IgD-negative memory B cell (primary cell): ENCODE results near the gene MYH11. TPM values are rescaled to one million over a fixed set of nuclear protein-coding genes. Genes with fewer than 3 reads are reported as not detected.

ENCODE experiments used
- H3K27ac Mint-ChIP-seq, 3 donors: one replicate each; pipeline ENCODE4 v1.8.0; 2020 to 2022; ENCODE audit warnings: mild to moderate bottlenecking in 3 of 3, mixed read lengths in 3 of 3, moderate library complexity in 1 of 3
- H3K27me3 Mint-ChIP-seq: one replicate; pipeline ENCODE4 v1.8.0; 2021; ENCODE audit warnings: mixed read lengths
- H3K36me3 Mint-ChIP-seq: one replicate; pipeline ENCODE4 v1.8.0; 2020; ENCODE audit warnings: mild to moderate bottlenecking, mixed read lengths
- H3K4me1 Mint-ChIP-seq, 3 donors: one replicate each; pipeline ENCODE4 v1.8.0; 2020 to 2022; ENCODE audit warnings: mixed read lengths in 3 of 3, mild to moderate bottlenecking in 1 of 3
- H3K4me3 Mint-ChIP-seq, 4 donors: one replicate each; pipeline ENCODE4 v1.8.0; 2020 to 2022; ENCODE audit warnings: mild to moderate bottlenecking in 4 of 4, mixed read lengths in 4 of 4, moderate library complexity in 3 of 4
- H3K9me3 Mint-ChIP-seq, 3 donors: one replicate each; pipeline ENCODE4 v1.8.0; 2020 to 2021; ENCODE audit warnings: mixed read lengths in 3 of 3, mild to moderate bottlenecking in 1 of 3
- polyA plus RNA-seq: library from polyadenylated mRNA; unstranded; fragments of 300-500 nt; fragmentation: Illumina TruSeq; gene quantifications from one replicate; pipeline ENCODE4 v1.2.3, GENCODE V29; 2021

MYH11 gene
- polyA plus RNA-seq, 1 donor from 2014 or later: 3.9 TPM

DNA sequence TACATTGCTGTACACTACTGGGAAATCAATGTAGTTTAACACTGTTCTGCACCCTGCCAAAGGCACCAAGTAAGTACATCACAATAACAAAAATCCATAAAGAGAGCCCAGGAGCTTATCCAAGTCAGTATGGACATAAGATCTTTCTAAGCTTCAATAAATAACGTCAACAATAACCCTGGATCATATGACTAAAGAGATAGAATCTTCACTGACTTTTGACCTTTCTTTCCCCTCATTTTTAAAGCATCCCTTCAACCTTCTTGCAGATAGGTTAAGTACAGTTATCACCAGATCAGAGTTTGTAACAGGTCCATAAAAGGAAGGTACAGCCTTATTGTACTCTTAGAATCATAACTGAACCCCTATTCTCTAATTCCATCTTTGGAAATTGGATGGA, 29.2 kb upstream of the MYH11 start:
- Mint-ChIP-seq H3K4me3 (peak overlapping the region; percentile 8 to 85 (median 58)), H3K36me3 (no peaks in the 10 kb centered on the region), H3K4me1 (peaks cover 25 to 26% (median 26%) of the 10 kb centered on the region in 3 donors), H3K9me3 (no peaks in the 10 kb centered on the region), H3K27me3 (peaks cover 3% of the 10 kb centered on the region), H3K27ac (peak overlapping the region in 2 of 3 donors; percentile 71 to 90)

DNA sequence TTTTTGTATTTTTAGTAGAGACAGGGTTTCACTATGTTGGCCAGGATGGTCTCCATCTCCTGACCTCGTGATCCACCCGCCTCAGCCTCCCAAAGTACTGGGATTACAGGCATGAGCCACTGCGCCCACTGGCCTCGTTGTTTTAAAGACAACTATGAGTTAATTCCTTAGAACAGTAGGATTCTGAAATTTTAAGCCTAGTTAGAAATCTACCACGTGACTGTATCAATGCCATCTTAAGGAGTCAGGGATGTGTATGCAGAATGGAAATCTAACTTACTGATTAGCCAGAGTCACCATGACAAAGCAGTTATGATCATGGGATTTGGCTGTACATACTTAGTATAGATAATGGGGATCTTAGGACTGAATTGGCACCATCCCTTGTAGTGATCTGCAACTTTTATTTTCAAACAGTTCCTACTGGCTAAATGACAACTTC, 28.8 kb upstream of the MYH11 start:
- Mint-ChIP-seq H3K27ac (peak overlapping the region in 1 of 3 donors; percentile 90), H3K4me1 (peaks cover 25 to 26% (median 26%) of the 10 kb centered on the region in 3 donors), H3K36me3 (no peaks in the 10 kb centered on the region), H3K9me3 (no peaks in the 10 kb centered on the region), H3K4me3 (peak overlapping the region in 1 of 4 donors; percentile 85), H3K27me3 (peaks cover 3% of the 10 kb centered on the region)

- Mint-ChIP-seq H3K27ac (no peak overlapping the region), H3K4me1 (peaks cover 17% of the 10 kb centered on the region in 3 donors), H3K4me3 (no peak overlapping the region)
Measured at GRCh38 chr16:15882563-15882962, 25.7 kb upstream of the MYH11 start.

GRCh38 chr16:15881794-15882379, 25.1 kb upstream of the MYH11 start:
- H3K4me3 Mint-ChIP-seq: no peak overlapping the region
- no peaks in the 10 kb centered on the region for H3K36me3 Mint-ChIP-seq
- no peaks in the 10 kb centered on the region for H3K9me3 Mint-ChIP-seq
- peaks cover 12 to 13% (median 13%) of the 10 kb centered on the region in 3 donors for H3K4me1 Mint-ChIP-seq
- no peak overlapping the region for H3K27ac Mint-ChIP-seq
- no peaks in the 10 kb centered on the region for H3K27me3 Mint-ChIP-seq

More at GRCh38 chr16:15882563-15882962, 25.7 kb upstream of the MYH11 start:
- Mint-ChIP-seq H3K9me3 (no peaks in the 10 kb centered on the region), H3K27me3 (no peaks in the 10 kb centered on the region), H3K36me3 (no peaks in the 10 kb centered on the region)

- no peaks in the 10 kb centered on the region for H3K9me3 Mint-ChIP-seq
- H3K4me1 Mint-ChIP-seq: peaks cover 3 to 4% (median 4%) of the 10 kb centered on the region in 3 donors
- H3K36me3 Mint-ChIP-seq: no peaks in the 10 kb centered on the region
- H3K4me3 Mint-ChIP-seq: no peak overlapping the region
- H3K27me3 Mint-ChIP-seq: no peaks in the 10 kb centered on the region
- no peak overlapping the region for H3K27ac Mint-ChIP-seq
Measured at GRCh38 chr16:15880434-15881308, 23.8 kb upstream of the MYH11 start.

DNA sequence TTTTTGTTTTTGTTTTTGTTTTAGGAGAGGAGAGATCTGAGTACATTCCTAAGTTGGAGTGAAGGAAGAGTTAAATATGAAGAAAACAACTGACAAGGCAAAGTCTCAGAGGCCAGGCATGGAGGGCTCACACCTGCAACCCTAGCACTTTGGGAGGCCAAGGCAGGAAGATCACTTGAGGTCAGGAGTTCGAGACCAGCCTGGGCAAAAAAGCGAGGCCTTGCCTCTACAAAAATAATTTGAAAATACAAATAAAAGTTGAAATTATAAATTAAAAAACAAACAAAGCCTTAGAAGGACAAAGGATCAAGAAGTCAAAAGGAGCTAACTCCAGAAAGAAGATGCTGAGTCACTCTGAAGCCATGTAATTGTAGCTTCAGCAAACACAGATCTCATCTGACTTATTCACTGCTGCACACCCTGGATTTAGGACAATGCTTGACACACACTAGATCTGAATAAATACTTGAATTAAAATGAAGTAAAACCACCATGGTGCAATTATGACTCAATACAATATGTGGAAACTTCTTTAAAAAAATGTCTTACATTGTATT, 22.5 kb upstream of the MYH11 start:
- Mint-ChIP-seq H3K4me3 (peak overlapping the region in 1 of 4 donors; percentile 17), H3K36me3 (no peaks in the 10 kb centered on the region), H3K27me3 (no peaks in the 10 kb centered on the region), H3K4me1 (peaks cover 0 to 2% (median 2%) of the 10 kb centered on the region in 3 donors), H3K9me3 (no peaks in the 10 kb centered on the region), H3K27ac (no peak overlapping the region)

DNA sequence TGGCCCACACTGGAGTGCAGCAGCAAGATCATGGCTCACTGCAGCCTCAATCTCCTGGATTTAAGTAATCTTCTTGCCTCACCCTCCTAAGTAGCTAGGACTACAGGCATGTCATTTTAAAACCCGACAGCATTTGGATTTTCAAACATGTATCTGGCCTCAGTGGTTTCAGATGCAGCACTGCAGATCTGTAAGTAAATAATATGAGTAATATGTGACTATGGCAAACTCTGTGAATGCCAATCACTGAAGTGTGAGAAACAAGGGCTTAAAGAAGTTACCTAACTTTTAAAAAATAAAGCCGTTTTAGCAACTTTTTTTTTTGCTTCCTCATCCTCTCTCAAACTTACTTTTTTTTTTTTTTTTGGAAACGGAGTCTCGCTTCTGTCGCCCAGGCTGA, 19.7 kb upstream of the MYH11 start:
- Mint-ChIP-seq H3K36me3 (peaks cover 1% of the 10 kb centered on the region), H3K4me1 (peaks cover 0 to 2% (median 2%) of the 10 kb centered on the region in 3 donors), H3K4me3 (no peak overlapping the region), H3K27me3 (no peaks in the 10 kb centered on the region), H3K27ac (no peak overlapping the region), H3K9me3 (no peaks in the 10 kb centered on the region)

- Mint-ChIP-seq H3K27ac (peak overlapping the region in 1 of 3 donors; percentile 25), H3K4me3 (no peak overlapping the region), H3K36me3 (peaks cover 1% of the 10 kb centered on the region), H3K27me3 (no peaks in the 10 kb centered on the region), H3K4me1 (peaks cover 0 to 2% (median 0%) of the 10 kb centered on the region in 3 donors), H3K9me3 (no peaks in the 10 kb centered on the region)
Measured at GRCh38 chr16:15874745-15875314, 18.0 kb upstream of the MYH11 start.

- Mint-ChIP-seq H3K36me3 (peaks cover 1% of the 10 kb centered on the region), H3K27me3 (no peaks in the 10 kb centered on the region), H3K9me3 (no peaks in the 10 kb centered on the region), H3K27ac (no peak overlapping the region), H3K4me1 (no peaks in the 10 kb centered on the region), H3K4me3 (no peak overlapping the region)
Measured at GRCh38 chr16:15873737-15874136, 16.9 kb upstream of the MYH11 start.

- Mint-ChIP-seq H3K4me1 (no peaks in the 10 kb centered on the region), H3K27ac (no peak overlapping the region), H3K36me3 (peaks cover 1% of the 10 kb centered on the region), H3K27me3 (no peaks in the 10 kb centered on the region), H3K9me3 (no peaks in the 10 kb centered on the region), H3K4me3 (no peak overlapping the region)
Measured at GRCh38 chr16:15873301-15873700, 16.5 kb upstream of the MYH11 start.

GRCh38 chr16:15870011-15870410, 13.2 kb upstream of the MYH11 start:
- Mint-ChIP-seq H3K36me3 (peaks cover 4% of the 10 kb centered on the region), H3K27me3 (no peaks in the 10 kb centered on the region), H3K27ac (peak overlapping the region in 1 of 3 donors; percentile 89), H3K4me3 (no peak overlapping the region), H3K4me1 (peaks cover 0 to 2% (median 0%) of the 10 kb centered on the region in 3 donors), H3K9me3 (no peaks in the 10 kb centered on the region)

- no peak overlapping the region for H3K4me3 Mint-ChIP-seq
- H3K36me3 Mint-ChIP-seq: peaks cover 3% of the 10 kb centered on the region
- peaks cover 0 to 2% (median 0%) of the 10 kb centered on the region in 3 donors for H3K4me1 Mint-ChIP-seq
- H3K9me3 Mint-ChIP-seq: no peaks in the 10 kb centered on the region
- H3K27me3 Mint-ChIP-seq: no peaks in the 10 kb centered on the region
- H3K27ac Mint-ChIP-seq: no peak overlapping the region
Measured at GRCh38 chr16:15866451-15866850, 9.6 kb upstream of the MYH11 start.

DNA sequence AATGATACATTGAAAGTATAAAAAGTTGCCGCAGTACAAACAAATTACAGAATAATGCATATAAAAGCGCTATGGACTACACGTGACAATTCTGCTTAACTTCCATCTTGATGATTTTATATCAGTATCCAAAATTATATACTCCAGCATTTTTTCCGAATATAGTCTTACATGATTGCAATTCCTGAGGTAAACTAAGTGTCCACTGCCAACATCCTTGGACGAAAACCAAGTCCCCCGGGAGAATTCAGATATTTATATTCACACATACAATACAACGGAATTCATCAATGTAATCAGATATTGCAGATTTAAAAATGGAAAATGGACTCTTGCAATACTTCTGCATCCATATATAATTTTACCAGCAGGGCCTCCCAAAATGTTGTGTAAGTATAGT, 8.9 kb upstream of the MYH11 start:
- Mint-ChIP-seq H3K27me3 (no peaks in the 10 kb centered on the region), H3K4me1 (peaks cover 0 to 2% (median 0%) of the 10 kb centered on the region in 3 donors), H3K27ac (no peak overlapping the region), H3K4me3 (no peak overlapping the region), H3K9me3 (no peaks in the 10 kb centered on the region), H3K36me3 (peaks cover 3% of the 10 kb centered on the region)

DNA sequence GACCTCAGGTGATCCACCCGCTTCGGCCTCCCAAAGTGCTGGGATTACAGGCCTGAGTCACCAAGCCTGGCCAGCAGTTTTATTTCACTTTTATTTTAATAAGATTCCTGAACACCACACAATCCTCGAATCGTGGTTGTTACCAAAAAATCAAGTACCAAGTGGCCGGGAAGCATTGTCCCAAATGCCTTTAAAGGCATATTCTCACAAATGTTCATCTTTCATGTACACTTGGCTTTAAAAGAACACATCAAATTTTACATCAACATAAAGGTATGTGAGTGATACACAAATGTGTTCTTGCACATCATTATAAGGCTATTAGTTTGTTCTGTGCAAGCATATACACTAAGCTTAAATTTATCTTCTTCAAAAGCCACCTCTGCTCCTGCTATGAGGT, 8.1 kb upstream of the MYH11 start:
- no peak overlapping the region for H3K4me3 Mint-ChIP-seq
- H3K27ac Mint-ChIP-seq: no peak overlapping the region
- H3K36me3 Mint-ChIP-seq: peaks cover 3% of the 10 kb centered on the region
- H3K4me1 Mint-ChIP-seq: peaks cover 0 to 2% (median 0%) of the 10 kb centered on the region in 3 donors
- no peaks in the 10 kb centered on the region for H3K27me3 Mint-ChIP-seq
- no peaks in the 10 kb centered on the region for H3K9me3 Mint-ChIP-seq

DNA sequence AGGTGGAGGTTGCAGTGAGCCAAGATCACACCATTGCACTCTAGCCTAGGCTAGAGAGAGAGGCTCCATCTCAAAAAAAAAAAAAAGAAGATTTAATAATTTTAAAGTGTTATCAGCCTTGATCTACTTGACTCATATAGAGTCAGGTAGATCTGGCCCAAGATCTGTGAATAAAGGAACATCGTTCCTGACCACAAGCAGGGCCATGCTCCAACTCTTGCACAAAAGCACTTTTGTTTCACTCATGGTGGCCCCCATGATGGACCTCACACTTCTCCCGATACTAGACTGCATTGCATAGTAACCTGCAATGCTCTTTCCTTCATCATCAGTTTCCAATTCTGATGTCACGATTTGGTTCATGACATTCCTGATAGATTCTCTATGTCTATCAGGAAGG, 5.2 kb upstream of the MYH11 start:
- H3K27ac Mint-ChIP-seq: no peak overlapping the region
- H3K4me3 Mint-ChIP-seq: no peak overlapping the region
- H3K36me3 Mint-ChIP-seq: peaks cover 3% of the 10 kb centered on the region
- H3K27me3 Mint-ChIP-seq: peaks cover 6% of the 10 kb centered on the region
- no peaks in the 10 kb centered on the region for H3K9me3 Mint-ChIP-seq
- peaks cover 5 to 7% (median 6%) of the 10 kb centered on the region in 3 donors for H3K4me1 Mint-ChIP-seq
